GM10847 (cell line): Measurements from ENCODE around the gene DGKZ.

ENCODE experiments used
- POLR2A ChIP-seq: IDR thresholded peaks from 2 replicates; pipeline ENCODE4 v1.6.1; 2011; ENCODE audit not compliant: insufficient read length; ENCODE audit errors: extremely low read depth

DGKZ gene, protein sequence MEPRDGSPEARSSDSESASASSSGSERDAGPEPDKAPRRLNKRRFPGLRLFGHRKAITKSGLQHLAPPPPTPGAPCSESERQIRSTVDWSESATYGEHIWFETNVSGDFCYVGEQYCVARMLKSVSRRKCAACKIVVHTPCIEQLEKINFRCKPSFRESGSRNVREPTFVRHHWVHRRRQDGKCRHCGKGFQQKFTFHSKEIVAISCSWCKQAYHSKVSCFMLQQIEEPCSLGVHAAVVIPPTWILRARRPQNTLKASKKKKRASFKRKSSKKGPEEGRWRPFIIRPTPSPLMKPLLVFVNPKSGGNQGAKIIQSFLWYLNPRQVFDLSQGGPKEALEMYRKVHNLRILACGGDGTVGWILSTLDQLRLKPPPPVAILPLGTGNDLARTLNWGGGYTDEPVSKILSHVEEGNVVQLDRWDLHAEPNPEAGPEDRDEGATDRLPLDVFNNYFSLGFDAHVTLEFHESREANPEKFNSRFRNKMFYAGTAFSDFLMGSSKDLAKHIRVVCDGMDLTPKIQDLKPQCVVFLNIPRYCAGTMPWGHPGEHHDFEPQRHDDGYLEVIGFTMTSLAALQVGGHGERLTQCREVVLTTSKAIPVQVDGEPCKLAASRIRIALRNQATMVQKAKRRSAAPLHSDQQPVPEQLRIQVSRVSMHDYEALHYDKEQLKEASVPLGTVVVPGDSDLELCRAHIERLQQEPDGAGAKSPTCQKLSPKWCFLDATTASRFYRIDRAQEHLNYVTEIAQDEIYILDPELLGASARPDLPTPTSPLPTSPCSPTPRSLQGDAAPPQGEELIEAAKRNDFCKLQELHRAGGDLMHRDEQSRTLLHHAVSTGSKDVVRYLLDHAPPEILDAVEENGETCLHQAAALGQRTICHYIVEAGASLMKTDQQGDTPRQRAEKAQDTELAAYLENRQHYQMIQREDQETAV

GRCh38 chr11:46346886-46347636, at the start of gene DGKZ:
Gene DGKZ (plus strand): TSS chr11:46347463. CDS start chr11:46347660, 197 bp downstream.
- TF ChIP-seq POLR2A = no peak

DNA sequence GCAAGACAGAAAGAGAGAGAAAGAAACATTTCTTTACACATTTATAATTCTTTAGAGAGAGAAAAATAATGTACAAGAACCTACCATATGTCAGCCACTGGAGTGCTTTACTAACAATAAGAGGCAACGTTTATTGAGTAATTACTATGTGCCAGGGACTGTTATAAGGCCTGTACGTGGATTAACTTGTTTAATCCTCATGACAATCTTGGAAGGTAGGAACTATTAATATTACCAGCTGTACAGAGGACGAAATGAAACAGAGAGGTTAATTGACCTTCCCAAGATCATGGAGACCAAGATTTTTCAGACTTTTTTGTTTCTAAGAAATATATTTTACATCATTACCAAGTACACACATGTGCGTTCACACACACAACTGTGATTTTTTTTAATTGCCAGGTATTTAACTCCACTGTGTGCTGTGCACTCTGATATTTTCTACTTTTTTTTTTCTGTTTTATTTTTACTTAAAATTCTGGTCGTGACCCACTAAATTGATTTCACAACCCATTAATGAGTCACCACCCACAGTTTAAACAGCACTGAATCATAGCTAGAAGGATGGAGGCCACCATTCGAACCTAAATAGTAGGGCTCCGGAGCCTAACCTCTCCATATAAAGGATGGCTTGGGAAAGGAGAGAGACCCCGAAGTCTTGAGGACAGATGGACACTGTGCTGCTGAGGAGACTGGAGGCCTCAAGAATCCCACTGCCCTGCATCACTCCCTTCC, 48.4 kb upstream of the DGKZ start:
- no peak for TF ChIP-seq POLR2A

DNA sequence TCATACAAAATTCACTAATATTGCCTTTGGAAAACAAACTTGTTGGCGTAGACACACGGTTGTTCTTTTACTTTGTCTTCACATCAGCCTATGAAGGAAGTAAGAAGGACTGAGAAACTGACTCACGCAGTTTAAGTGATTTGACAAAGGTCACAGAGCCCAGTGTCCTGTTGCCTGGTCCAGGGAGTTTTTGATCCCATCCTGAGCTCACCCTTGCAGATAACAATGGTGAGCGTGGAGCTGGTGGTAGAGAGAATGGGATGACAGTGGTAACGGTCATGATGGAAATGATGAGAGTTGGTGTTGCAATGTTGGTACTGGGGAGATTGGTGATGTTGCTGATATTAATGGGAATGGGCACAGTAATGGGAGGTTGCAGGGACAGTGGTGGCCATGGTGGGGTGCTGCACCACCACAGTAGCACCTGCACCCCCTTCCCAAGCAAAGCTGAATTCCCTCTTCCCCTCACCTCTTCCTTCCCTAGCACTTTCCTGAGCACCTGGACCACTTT, 47.8 kb upstream of the DGKZ start:
- TF ChIP-seq POLR2A = no peak

DNA sequence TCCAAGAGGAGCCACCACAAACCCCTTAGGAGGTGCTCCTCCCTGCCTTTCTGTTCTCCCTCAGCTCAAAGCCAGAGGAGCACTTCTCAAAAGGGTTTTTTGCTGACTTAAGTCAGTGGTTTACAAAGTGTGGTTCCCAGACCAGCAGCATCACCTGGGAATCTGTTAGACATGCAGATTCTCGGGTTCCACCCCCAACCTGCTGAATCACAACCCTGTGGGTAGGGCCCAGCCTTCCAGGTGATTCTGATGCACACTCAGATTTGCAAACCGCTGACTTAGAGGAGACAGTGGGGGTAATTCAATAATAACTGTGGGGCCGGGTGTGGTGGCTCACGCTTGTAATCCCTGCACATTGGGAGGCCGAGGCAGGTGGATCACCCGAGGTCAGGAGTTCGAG, 47.0 kb upstream of the DGKZ start:
- TF ChIP-seq POLR2A = no peak

- TF ChIP-seq POLR2A = no peak
Observed at GRCh38 chr11:46302866-46303265, 44.4 kb upstream of the DGKZ start.

DNA sequence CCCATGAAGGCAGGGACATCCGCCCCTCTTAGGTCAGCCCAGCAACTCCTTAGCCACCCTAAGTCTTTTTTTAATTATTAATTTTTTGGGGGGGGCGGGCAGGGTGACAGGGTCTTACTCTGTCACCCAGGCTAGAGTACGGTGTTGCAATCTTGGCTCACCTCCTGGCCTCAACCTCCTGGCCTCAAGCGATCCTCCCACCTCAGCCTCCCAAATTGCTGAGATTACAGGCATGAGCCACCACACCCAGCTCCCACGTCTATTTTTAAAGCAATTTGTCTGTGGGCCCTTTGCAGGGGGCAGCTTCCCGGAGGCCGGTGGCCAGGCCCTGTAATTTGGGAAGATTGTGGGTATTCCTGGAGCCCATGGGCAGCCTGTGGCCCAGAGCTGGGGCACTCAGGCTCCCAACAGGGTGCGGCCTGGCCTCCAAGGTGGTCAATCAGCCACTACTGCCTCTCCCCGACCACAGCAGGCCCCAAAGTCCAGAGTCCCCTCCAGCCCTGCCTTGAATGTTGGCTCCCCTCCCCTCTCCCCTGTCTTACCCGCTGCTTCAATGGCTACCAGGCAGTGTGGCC, 42.6 kb upstream of the DGKZ start:
- TF ChIP-seq POLR2A = no peak

DNA sequence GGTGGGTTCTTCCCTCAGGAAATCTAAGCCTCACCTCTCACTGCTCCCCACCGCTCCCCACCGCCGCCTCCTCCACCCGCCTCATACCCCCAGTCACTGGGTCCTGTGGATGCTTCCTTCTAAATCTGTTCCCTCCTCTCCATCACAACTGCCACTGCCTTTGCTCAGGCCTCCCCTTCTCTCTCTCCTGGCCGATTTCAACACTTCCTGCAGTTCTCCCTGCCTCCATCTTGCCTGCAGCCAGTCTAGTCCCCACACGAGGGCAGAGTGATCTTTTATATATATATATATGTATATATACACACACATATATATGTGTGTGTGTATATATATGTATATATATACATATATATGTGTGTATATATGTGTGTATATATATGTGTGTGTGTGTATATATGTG, 42.0 kb upstream of the DGKZ start:
- no peak for TF ChIP-seq POLR2A

GRCh38 chr11:46306296-46306853, 40.9 kb upstream of the DGKZ start:
- TF ChIP-seq POLR2A = no peak

DNA sequence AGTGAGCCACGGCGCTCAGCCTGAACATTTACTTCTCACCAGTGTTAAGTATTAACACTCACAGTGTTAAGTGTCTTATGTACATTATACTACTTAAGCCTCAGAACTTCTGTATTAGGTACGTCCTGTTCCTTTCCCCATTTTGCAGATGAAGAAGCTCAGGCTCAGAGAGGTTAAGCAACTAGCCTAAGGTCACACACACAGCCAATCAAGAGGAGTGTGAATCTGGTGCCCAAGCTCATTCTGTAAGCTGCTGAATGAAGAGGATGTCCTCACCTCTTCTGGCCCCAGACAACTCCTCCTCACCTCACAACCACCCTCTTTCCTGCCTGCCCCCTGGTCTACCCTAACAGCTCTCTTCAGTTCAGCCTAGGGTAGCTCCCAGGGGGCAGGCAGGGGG, 39.9 kb upstream of the DGKZ start:
- TF ChIP-seq POLR2A = no peak

- no peak for TF ChIP-seq POLR2A
Observed at GRCh38 chr11:46307785-46308341, 39.4 kb upstream of the DGKZ start.

GRCh38 chr11:46308631-46309419, 38.4 kb upstream of the DGKZ start:
- TF ChIP-seq POLR2A = no peak

DNA sequence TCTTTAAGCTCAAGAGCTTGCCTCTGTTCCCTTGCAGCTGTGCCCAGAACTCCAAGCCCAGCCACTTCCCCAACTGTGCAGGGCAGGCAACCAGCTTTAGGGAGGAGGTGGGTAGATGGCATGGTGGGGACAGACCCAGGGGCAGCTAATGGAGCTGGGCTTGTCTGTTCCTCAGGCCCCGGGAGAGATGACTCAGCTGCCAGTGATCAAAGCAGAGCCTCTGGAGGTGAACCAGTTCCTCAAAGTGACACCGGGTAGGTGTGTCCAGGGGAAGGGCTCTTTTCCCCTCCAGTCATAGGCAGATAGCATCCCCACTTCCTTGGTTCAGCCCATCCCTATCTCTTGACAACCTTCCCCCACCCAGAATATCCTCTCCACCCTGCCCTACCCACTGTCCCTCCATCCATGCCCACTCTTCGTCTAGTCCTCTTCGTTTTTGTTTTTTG, 37.4 kb upstream of the DGKZ start:
- no peak for TF ChIP-seq POLR2A
